Breast epithelium (tissue), 3 donors: ENCODE data around the gene RHBDD3.

Source experiments
- CTCF ChIP-seq, 3 donors: fragments of 450-650 bp; IDR thresholded peaks; one replicate each; pipeline ENCODE4 v1.5.1; 2016 to 2017; ENCODE audit warnings: antibody characterized with exemption in 3 of 3, mild to moderate bottlenecking in 3 of 3, moderate library complexity in 3 of 3
- POLR2A ChIP-seq: fragments of 450-650 bp; IDR thresholded peaks from one replicate; pipeline ENCODE4 v1.6.1; 2016; ENCODE audit warnings: antibody characterized with exemption, mild to moderate bottlenecking, moderate library complexity

GRCh38 chr22:29245626-29246385, 22.0 kb downstream of the RHBDD3 start:
- TF ChIP-seq CTCF (IDR thresholded peaks at IDR 0.05) (peak; percentile 88 to 94 (median 92)), POLR2A (no peak)
